Activated B cell treated with CpG ODN at 0.5 μM for 24 hours (primary cell): ENCODE measurements around the gene SUGCT. TPM values are rescaled to one million over a fixed set of nuclear protein-coding genes. Genes with fewer than 3 reads are reported as not detected.

ENCODE experiments used
- ATAC-seq: fragments of 200-7000 bp; cut with Tn5 transposase; one replicate; pipeline ENCODE4 v1.10.0; 2021; ENCODE audit warnings: low read depth, mild to moderate bottlenecking, moderate library complexity
- CTCF ChIA-PET: fragments of 350-600 bp; sonication (Branson Sonifier 250); formaldehyde crosslinking; loops from one replicate; lab custom pipeline; 2021; ENCODE audit warnings: antibody characterized with exemption; lab: Charles Lee
- POLR2A ChIA-PET: fragments of 350-600 bp; sonication (Branson Sonifier 250); formaldehyde crosslinking; loops from one replicate; lab custom pipeline; 2021; ENCODE audit warnings: antibody characterized with exemption; lab: Charles Lee
- DNase-seq: peaks from one replicate; pipeline ENCODE4 v3.0.0; 2022
- H3K27ac Mint-ChIP-seq: one replicate; pipeline ENCODE4 v1.8.0; 2020; ENCODE audit warnings: mixed read lengths
- H3K27me3 Mint-ChIP-seq: one replicate; pipeline ENCODE4 v1.8.0; 2021; ENCODE audit warnings: mixed read lengths
- H3K36me3 Mint-ChIP-seq: one replicate; pipeline ENCODE4 v1.8.0; 2021; ENCODE audit warnings: low read depth, mixed read lengths
- H3K4me1 Mint-ChIP-seq: one replicate; pipeline ENCODE4 v1.8.0; 2021; ENCODE audit warnings: mixed read lengths
- H3K4me3 Mint-ChIP-seq: one replicate; pipeline ENCODE4 v1.8.0; 2020; ENCODE audit warnings: mild to moderate bottlenecking, mixed read lengths
- H3K9me3 Mint-ChIP-seq: one replicate; pipeline ENCODE4 v1.8.0; 2020; ENCODE audit warnings: mixed read lengths
- intact Hi-C: fragments of 100-400 bp; cut with micrococcal nuclease; formaldehyde crosslinking; loops from one replicate; pipeline ENCODE4 v1.15.1; 2024
- total RNA-seq: library from RNA; stranded (reverse); gene quantifications from 2 replicates; pipeline ENCODE4 v1.2.3, GENCODE V29; 2022
- TF ChIP-seq, protein P1 (sequence below): fragments of 200-600 bp; IDR thresholded peaks from one replicate; pipeline ENCODE4 v1.8.0; 2022; ENCODE audit warnings: antibody characterized with exemption, mild to moderate bottlenecking

Gene SUGCT
- total RNA-seq, 1 donor from 2014 or later: 1.3 TPM

GRCh38 chr7:40847921-40848320 lies 713.1 kb downstream of the SUGCT start:
- Mint-ChIP-seq H3K4me1 (peaks cover 4% of the 10 kb centered on the region), H3K27me3 (no peaks in the 10 kb centered on the region), H3K4me3 (no peak overlapping the region), H3K27ac (no peak overlapping the region), H3K36me3 (no peaks in the 10 kb centered on the region), H3K9me3 (no peaks in the 10 kb centered on the region)
- intact Hi-C loops: no loop called here
- CTCF ChIA-PET: no interaction called here
- no peak for DNase-seq
- no peak for ATAC-seq
- POLR2A ChIA-PET: no interaction called here
- TF ChIP-seq, protein P1, sequence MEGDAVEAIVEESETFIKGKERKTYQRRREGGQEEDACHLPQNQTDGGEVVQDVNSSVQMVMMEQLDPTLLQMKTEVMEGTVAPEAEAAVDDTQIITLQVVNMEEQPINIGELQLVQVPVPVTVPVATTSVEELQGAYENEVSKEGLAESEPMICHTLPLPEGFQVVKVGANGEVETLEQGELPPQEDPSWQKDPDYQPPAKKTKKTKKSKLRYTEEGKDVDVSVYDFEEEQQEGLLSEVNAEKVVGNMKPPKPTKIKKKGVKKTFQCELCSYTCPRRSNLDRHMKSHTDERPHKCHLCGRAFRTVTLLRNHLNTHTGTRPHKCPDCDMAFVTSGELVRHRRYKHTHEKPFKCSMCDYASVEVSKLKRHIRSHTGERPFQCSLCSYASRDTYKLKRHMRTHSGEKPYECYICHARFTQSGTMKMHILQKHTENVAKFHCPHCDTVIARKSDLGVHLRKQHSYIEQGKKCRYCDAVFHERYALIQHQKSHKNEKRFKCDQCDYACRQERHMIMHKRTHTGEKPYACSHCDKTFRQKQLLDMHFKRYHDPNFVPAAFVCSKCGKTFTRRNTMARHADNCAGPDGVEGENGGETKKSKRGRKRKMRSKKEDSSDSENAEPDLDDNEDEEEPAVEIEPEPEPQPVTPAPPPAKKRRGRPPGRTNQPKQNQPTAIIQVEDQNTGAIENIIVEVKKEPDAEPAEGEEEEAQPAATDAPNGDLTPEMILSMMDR: no peak

DNA sequence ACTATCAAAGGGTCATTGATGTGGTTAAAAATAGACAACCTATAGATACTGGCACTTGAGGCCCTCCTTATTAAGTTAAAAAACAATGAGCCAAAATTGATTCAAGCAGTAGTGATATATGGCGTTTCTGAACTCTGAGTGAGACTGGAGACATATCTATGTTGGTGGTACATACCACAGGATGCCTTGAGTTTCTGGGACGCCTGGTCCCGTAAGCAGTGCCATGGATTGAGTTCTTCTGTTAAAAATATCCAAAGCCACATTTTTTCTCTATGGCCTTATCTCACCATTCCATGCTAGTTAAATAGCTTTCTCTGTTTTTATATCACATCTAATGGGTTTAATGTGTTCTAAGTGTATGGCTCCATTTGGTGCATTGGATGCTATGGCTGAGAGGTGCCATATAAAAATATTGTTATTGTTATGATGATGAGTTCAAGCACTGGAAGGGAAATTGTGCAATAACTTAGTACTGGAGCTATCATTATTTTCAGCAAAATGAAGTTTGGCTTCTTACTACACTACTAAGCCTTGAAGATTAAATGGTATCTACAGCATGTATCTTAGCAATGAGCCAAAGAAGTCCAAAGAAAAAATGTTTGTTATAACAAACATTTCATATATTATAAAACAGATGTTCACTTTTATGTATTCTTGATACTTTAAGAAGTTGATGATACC lies 713.9 kb downstream of the SUGCT start:
- Mint-ChIP-seq H3K27me3 (no peaks in the 10 kb centered on the region), H3K36me3 (no peaks in the 10 kb centered on the region), H3K4me3 (no peak overlapping the region), H3K27ac (no peak overlapping the region), H3K4me1 (peaks cover 4% of the 10 kb centered on the region), H3K9me3 (no peaks in the 10 kb centered on the region)
- no peak for DNase-seq
- intact Hi-C loops: no loop called here
- ChIA-PET POLR2A (no interaction called here), CTCF (no interaction called here)
- TF ChIP-seq, protein P1: no peak
- no peak for ATAC-seq

GRCh38 chr7:40850017-40850416 lies 715.2 kb downstream of the SUGCT start:
- ATAC-seq: no peak
- TF ChIP-seq, protein P1: no peak
- H3K4me1 Mint-ChIP-seq: peaks cover 4% of the 10 kb centered on the region
- no peaks in the 10 kb centered on the region for H3K36me3 Mint-ChIP-seq
- ChIA-PET POLR2A (no interaction called here), CTCF (no interaction called here)
- H3K27ac Mint-ChIP-seq: no peak overlapping the region
- H3K4me3 Mint-ChIP-seq: no peak overlapping the region
- no peaks in the 10 kb centered on the region for H3K27me3 Mint-ChIP-seq
- H3K9me3 Mint-ChIP-seq: no peaks in the 10 kb centered on the region
- intact Hi-C loops: no loop called here
- no peak for DNase-seq

GRCh38 chr7:40851001-40851400 lies 716.2 kb downstream of the SUGCT start:
- ATAC-seq (no peak), DNase-seq (no peak)
- TF ChIP-seq, protein P1: no peak
- Mint-ChIP-seq H3K27ac (no peak overlapping the region), H3K4me3 (no peak overlapping the region), H3K36me3 (no peaks in the 10 kb centered on the region), H3K9me3 (no peaks in the 10 kb centered on the region), H3K4me1 (peaks cover 4% of the 10 kb centered on the region), H3K27me3 (no peaks in the 10 kb centered on the region)
- intact Hi-C loops: no loop called here
- POLR2A ChIA-PET: no interaction called here
- CTCF ChIA-PET: no interaction called here

GRCh38 chr7:40859076-40859475 lies 724.3 kb downstream of the SUGCT start:
- no peak for ATAC-seq
- no peak overlapping the region for H3K27ac Mint-ChIP-seq
- CTCF ChIA-PET: no interaction called here
- H3K36me3 Mint-ChIP-seq: no peaks in the 10 kb centered on the region
- H3K27me3 Mint-ChIP-seq: no peaks in the 10 kb centered on the region
- H3K4me1 Mint-ChIP-seq: no peaks in the 10 kb centered on the region
- TF ChIP-seq, protein P1: no peak
- POLR2A ChIA-PET: no interaction called here
- H3K9me3 Mint-ChIP-seq: no peaks in the 10 kb centered on the region
- no peak for DNase-seq
- H3K4me3 Mint-ChIP-seq: no peak overlapping the region
- intact Hi-C loops: no loop called here
